DOHH2 (cell line): ENCODE data around the gene BNC2.

Experiments
- CTCF ChIP-seq: fragments of 200-600 bp; sonication (generic); IDR thresholded peaks from one replicate; pipeline ENCODE4 v1.5.1; 2014; ENCODE audit warnings: antibody characterized with exemption, mild to moderate bottlenecking, low read depth, low read length; ENCODE audit not compliant: poor library complexity, severe bottlenecking
- EZH2phosphoT487 ChIP-seq: fragments of 200-600 bp; sonication (generic); IDR thresholded peaks from 2 replicates; pipeline ENCODE4 v1.6.1; 2017; ENCODE audit warnings: borderline replicate concordance, mild to moderate bottlenecking, antibody characterized with exemption, low read length, moderate library complexity, mixed read lengths

DNA sequence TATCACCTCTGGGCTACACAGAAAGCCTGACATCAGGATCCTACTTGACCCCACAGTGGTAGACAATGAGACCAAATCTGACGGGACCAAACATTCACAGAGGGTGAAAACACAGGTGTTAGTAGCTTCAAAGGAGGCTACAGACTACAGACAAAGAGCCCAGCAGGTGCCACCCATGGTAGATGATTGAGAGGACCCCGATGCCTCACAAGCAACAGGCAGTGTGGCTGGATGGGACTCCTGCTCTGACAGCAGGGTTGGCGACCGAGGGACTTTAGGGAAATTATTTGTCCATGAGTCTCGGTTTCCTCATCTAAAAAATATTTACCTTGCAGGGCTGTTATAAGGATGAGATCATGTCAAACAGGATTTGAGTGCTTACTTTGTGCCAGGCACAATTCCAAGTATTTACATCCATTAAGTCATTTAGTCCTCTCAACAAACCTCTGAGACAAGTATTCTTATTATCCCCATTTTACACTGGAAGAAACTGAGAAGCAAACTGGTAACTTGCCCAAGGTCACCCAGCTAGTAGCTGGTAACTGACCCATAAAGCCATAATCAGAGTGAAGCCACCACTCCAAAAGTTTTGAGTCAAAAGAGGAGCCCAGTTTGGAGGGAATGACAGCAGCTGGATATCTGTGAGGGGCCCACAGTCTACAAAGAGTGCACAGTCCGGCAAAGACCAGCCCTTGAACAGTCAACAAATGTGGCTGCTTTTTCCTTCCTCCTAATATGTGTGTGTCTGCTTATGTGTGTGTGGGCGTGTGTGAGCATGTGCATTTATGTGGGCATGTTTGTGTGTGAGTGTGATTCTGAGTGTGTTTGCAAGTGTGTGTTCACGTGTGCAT is 502.0 kb downstream of the BNC2 start:
- no peak for TF ChIP-seq CTCF
- no peak for TF ChIP-seq EZH2phosphoT487
